H9 (cell line): ENCODE results near the gene PDZD7. TPM values are rescaled to one million over a fixed set of nuclear protein-coding genes. Genes with fewer than 3 reads are reported as not detected.

ENCODE experiments used
- DNase-seq: peaks from one replicate; pipeline ENCODE4 v3.0.0-alpha.2; 2017
- H2AFZ ChIP-seq: one replicate; pipeline ENCODE4 v1.6.1; 2013; ENCODE audit warnings: mild to moderate bottlenecking, low read length, control low read depth, moderate library complexity
- H2AK5ac ChIP-seq: 2 replicates; pipeline ENCODE4 v1.6.1; 2013; ENCODE audit warnings: low read length, control low read depth, mixed read lengths; ENCODE audit not compliant: insufficient read length
- H2BK120ac ChIP-seq: one replicate; pipeline ENCODE4 v1.6.1; 2013; ENCODE audit warnings: low read depth, mild to moderate bottlenecking, low read length, control low read depth, inconsistent platforms; ENCODE audit not compliant: poor library complexity, severe bottlenecking
- H2BK12ac ChIP-seq: 2 replicates; pipeline ENCODE4 v1.6.1; 2013; ENCODE audit warnings: low read length, control low read depth, mixed read lengths, low read depth; ENCODE audit not compliant: insufficient read length
- H2BK15ac ChIP-seq: 2 replicates; pipeline ENCODE4 v1.6.1; 2013; ENCODE audit warnings: low read depth, low read length, control low read depth
- H2BK20ac ChIP-seq: one replicate; pipeline ENCODE4 v1.6.1; 2013; ENCODE audit warnings: low read depth, mild to moderate bottlenecking, low read length, control low read depth, inconsistent platforms; ENCODE audit not compliant: poor library complexity, severe bottlenecking
- H2BK5ac ChIP-seq: 2 replicates; pipeline ENCODE4 v1.6.1; 2013; ENCODE audit warnings: low read length, control low read depth, mixed read lengths; ENCODE audit not compliant: insufficient read length
- H3K14ac ChIP-seq: 2 replicates; pipeline ENCODE4 v1.6.1; 2013; ENCODE audit warnings: low read length, control low read depth; ENCODE audit not compliant: insufficient read depth
- H3K18ac ChIP-seq: 2 replicates; pipeline ENCODE4 v1.6.1; 2013; ENCODE audit warnings: low read depth, mild to moderate bottlenecking, mixed read lengths, low read length, control low read depth; ENCODE audit not compliant: insufficient read length
- H3K23ac ChIP-seq: 2 replicates; pipeline ENCODE4 v1.6.1; 2013; ENCODE audit warnings: low read length, control low read depth, mixed read lengths, low read depth; ENCODE audit not compliant: insufficient read length
- H3K23me2 ChIP-seq: 2 replicates; pipeline ENCODE4 v1.6.1; 2013; ENCODE audit warnings: low read depth, mild to moderate bottlenecking, mixed read lengths, low read length, control low read depth; ENCODE audit not compliant: insufficient read length, poor library complexity, severe bottlenecking
- H3K27ac ChIP-seq: 2 replicates; pipeline ENCODE4 v1.5.1; 2013; ENCODE audit warnings: low read length, control low read depth, mixed read lengths, low read depth; ENCODE audit not compliant: insufficient read length
- H3K27me3 ChIP-seq: 2 replicates; pipeline ENCODE4 v1.6.1; 2013; ENCODE audit warnings: low read length, control low read depth, inconsistent platforms; ENCODE audit not compliant: insufficient read depth
- H3K4ac ChIP-seq: 2 replicates; pipeline ENCODE4 v1.6.1; 2013; ENCODE audit warnings: low read depth, mild to moderate bottlenecking, control low read depth, inconsistent platforms, low read length, moderate library complexity
- H3K4me1 ChIP-seq: 2 replicates; pipeline ENCODE4 v1.6.1; 2013; ENCODE audit warnings: low read length, control low read depth, inconsistent platforms; ENCODE audit not compliant: insufficient read depth
- H3K4me2 ChIP-seq: 2 replicates; pipeline ENCODE4 v1.6.1; 2013; ENCODE audit warnings: low read length, control low read depth, mixed read lengths; ENCODE audit not compliant: insufficient read length, insufficient read depth
- H3K56ac ChIP-seq: 2 replicates; pipeline ENCODE4 v1.6.1; 2013; ENCODE audit warnings: low read depth, mild to moderate bottlenecking, mixed read lengths, low read length, control low read depth; ENCODE audit not compliant: insufficient read length
- H3K79me1 ChIP-seq: 2 replicates; pipeline ENCODE4 v1.6.1; 2013; ENCODE audit warnings: low read depth, mild to moderate bottlenecking, moderate library complexity, low read length, control low read depth, inconsistent platforms; ENCODE audit not compliant: insufficient read depth, poor library complexity, severe bottlenecking
- H3K79me2 ChIP-seq: 2 replicates; pipeline ENCODE4 v1.6.1; 2013; ENCODE audit warnings: low read length, control low read depth, inconsistent platforms; ENCODE audit not compliant: insufficient read depth
- H3K9ac ChIP-seq: 2 replicates; pipeline ENCODE4 v1.6.1; 2013; ENCODE audit warnings: low read length, control low read depth, mixed read lengths; ENCODE audit not compliant: insufficient read length; ENCODE audit errors: extremely low read depth
- H3K9me3 ChIP-seq: one replicate; pipeline ENCODE4 v1.6.1; 2013; ENCODE audit warnings: low read depth, low read length, inconsistent platforms; ENCODE audit not compliant: control insufficient read depth
- H3T11ph ChIP-seq: one replicate; pipeline ENCODE4 v1.6.1; 2013; ENCODE audit warnings: mild to moderate bottlenecking, low read length, control low read depth, inconsistent platforms
- H4K20me1 ChIP-seq: one replicate; pipeline ENCODE4 v1.6.1; 2013; ENCODE audit not compliant: control insufficient read depth, insufficient read length, insufficient read depth
- H4K5ac ChIP-seq: 2 replicates; pipeline ENCODE4 v1.6.1; 2013; ENCODE audit warnings: low read depth, mild to moderate bottlenecking, mixed read lengths, low read length, control low read depth; ENCODE audit not compliant: insufficient read length
- H4K8ac ChIP-seq: replicated peaks from 2 replicates; pipeline ENCODE4 v1.6.1; 2013; ENCODE audit warnings: low read length, control low read depth, mixed read lengths, low read depth; ENCODE audit not compliant: insufficient read length
- H4K91ac ChIP-seq: 2 replicates; pipeline ENCODE4 v1.6.1; 2013; ENCODE audit warnings: low read depth, mild to moderate bottlenecking, moderate library complexity, mixed read lengths, low read length, control low read depth; ENCODE audit not compliant: insufficient read length
- H3K27ac Mint-ChIP-seq, 3 experiments: 2 replicates in 2 of 3; 3 replicates in 1 of 3; pipeline ENCODE4 v1.8.0; 2020 to 2021; ENCODE audit warnings: mixed read lengths in 3 of 3, mild to moderate bottlenecking in 1 of 3, moderate library complexity in 1 of 3
- H3K27me3 Mint-ChIP-seq: 2 replicates; pipeline ENCODE4 v1.8.0; 2021; ENCODE audit warnings: low read depth, mild to moderate bottlenecking, moderate library complexity, mixed read lengths
- H3K36me3 Mint-ChIP-seq, 3 experiments: 2 replicates in 2 of 3; 3 replicates in 1 of 3; pipeline ENCODE4 v1.8.0; 2020 to 2021; ENCODE audit warnings: low read depth in 3 of 3, mixed read lengths in 3 of 3; ENCODE audit not compliant: insufficient read depth in 1 of 3
- H3K4me1 Mint-ChIP-seq, 2 experiments: 2 replicates each; pipeline ENCODE4 v1.8.0; 2020; ENCODE audit warnings: mixed read lengths in 2 of 2
- H3K4me3 Mint-ChIP-seq, 2 experiments: 2 replicates in 1 of 2; 3 replicates in 1 of 2; pipeline ENCODE4 v1.8.0; 2020 to 2021; ENCODE audit warnings: mild to moderate bottlenecking in 2 of 2, mixed read lengths in 2 of 2, moderate library complexity in 1 of 2
- H3K9me3 Mint-ChIP-seq, 2 experiments: 2 replicates in 1 of 2; 3 replicates in 1 of 2; pipeline ENCODE4 v1.8.0; 2020; ENCODE audit warnings: mild to moderate bottlenecking in 2 of 2, mixed read lengths in 2 of 2, moderate library complexity in 1 of 2
- CTCF ChIP-seq: fragments of 200-600 bp; sonication (generic); conservative IDR thresholded peaks from 3 replicates; pipeline ENCODE4 v1.8.0; 2021; ENCODE audit warnings: antibody characterized with exemption, mild to moderate bottlenecking
- WGBS: extraction: QIAGEN DNeasy Blood & Tissue Kit; methylation state at CpG from one replicate; pipeline ENCODE4 v1.1.7; 2013; ENCODE audit warnings: missing lambda C conversion rate, low lambda C conversion rate, mixed read lengths; ENCODE audit not compliant: insufficient read length; ENCODE audit errors: extremely low coverage; 5-methylcytosine and 5-hydroxymethylcytosine counted together
- total RNA-seq: library from RNA; stranded (reverse); gene quantifications from 2 replicates; pipeline ENCODE4 v1.2.1, GENCODE V29; 2021

Gene PDZD7
- total RNA-seq, 1 experiment from 2014 or later, result 2.0 TPM

- no peaks in the 10 kb centered on the region for H3K27me3 ChIP-seq
- H4K20me1 ChIP-seq, result no peaks in the 10 kb centered on the region
- no peak overlapping the region for H4K5ac ChIP-seq
- no peak for TF ChIP-seq CTCF
- H2BK20ac ChIP-seq, result no peak overlapping the region
- Mint-ChIP-seq H3K27me3 (no peaks in the 10 kb centered on the region; the same call in 1 of the 2 replicates), H3K4me3 (no peak overlapping the region), H3K4me1 (no peaks in the 10 kb centered on the region), H3K27ac (no peak overlapping the region), H3K36me3 (peaks cover 3 to 24% (median 21%) of the 10 kb centered on the region in 3 experiments; a peak in 6 of 7 replicates), H3K9me3 (no peaks in the 10 kb centered on the region; a peak in 1 of 5 replicates)
- H4K91ac ChIP-seq, result no peak overlapping the region
- H3K56ac ChIP-seq, result no peak overlapping the region
- DNase-seq, result no peak
- H3K9me3 ChIP-seq, result no peaks in the 10 kb centered on the region
- WGBS, result no CpG with 5 or more reads among the region's 13 CpGs
- H3K18ac ChIP-seq, result no peak overlapping the region
- no peaks in the 10 kb centered on the region for H3K79me2 ChIP-seq
- no peaks in the 10 kb centered on the region for H3K4me1 ChIP-seq
- H2BK5ac ChIP-seq, result no peak overlapping the region
- no peak overlapping the region for H3K4me2 ChIP-seq
- no peak overlapping the region for H3K14ac ChIP-seq
- H3K9ac ChIP-seq, result no peak overlapping the region
- no peaks in the 10 kb centered on the region for H3K23me2 ChIP-seq
- no peak overlapping the region for H4K8ac ChIP-seq
- H3T11ph ChIP-seq, result no peak overlapping the region
- H3K79me1 ChIP-seq, result no peaks in the 10 kb centered on the region
- no peak overlapping the region for H2AFZ ChIP-seq
- no peak overlapping the region for H2AK5ac ChIP-seq
- H3K4ac ChIP-seq, result no peak overlapping the region
- no peak overlapping the region for H2BK12ac ChIP-seq
- no peak overlapping the region for H2BK15ac ChIP-seq
- H3K27ac ChIP-seq, result no peak overlapping the region
- no peak overlapping the region for H3K23ac ChIP-seq
- no peak overlapping the region for H2BK120ac ChIP-seq
These were observed 52.6 kb downstream of the PDZD7 start for GRCh38 chr10:100978121-100978900.
